Measurements from ENCODE around the gene NXPH1.

NXPH1 gene

GRCh38 chr7:8668627-8669500 is 235.5 kb downstream of the NXPH1 start:
- H3K4me3 ChIP-seq (ENCODE audit: low read length) = no peak overlapping the region
- H3K4me1 ChIP-seq (ENCODE audit: control insufficient read depth, low read length) = no peaks in the 10 kb centered on the region
- no peaks in the 10 kb centered on the region for H3K9me3 ChIP-seq (ENCODE audit: control insufficient read depth, insufficient read depth, low read length)

GRCh38 chr7:8669501-8669851 is 236.1 kb downstream of the NXPH1 start:
- no peaks in the 10 kb centered on the region for H3K79me2 ChIP-seq (ENCODE audit: control insufficient read depth, low read length)
- H3K9me3 ChIP-seq (ENCODE audit: control insufficient read depth, insufficient read depth, low read length) = no peaks in the 10 kb centered on the region
- H3K4me1 ChIP-seq (ENCODE audit: control insufficient read depth, low read length) = no peaks in the 10 kb centered on the region
- H3K27ac ChIP-seq (ENCODE audit: low read depth, low read length) = no peak overlapping the region
- H3K4me2 ChIP-seq (ENCODE audit: low read length) = no peak overlapping the region
- no peaks in the 10 kb centered on the region for H4K20me1 ChIP-seq (ENCODE audit: control insufficient read depth, insufficient read depth, low read depth, low read length)
- H3K9me2 ChIP-seq (replicated peaks; ENCODE audit: control insufficient read depth, low read length) = no peaks in the 10 kb centered on the region
- H3K36me3 ChIP-seq (ENCODE audit: control insufficient read depth, low read length) = no peaks in the 10 kb centered on the region
- TF ChIP-seq, protein P1, sequence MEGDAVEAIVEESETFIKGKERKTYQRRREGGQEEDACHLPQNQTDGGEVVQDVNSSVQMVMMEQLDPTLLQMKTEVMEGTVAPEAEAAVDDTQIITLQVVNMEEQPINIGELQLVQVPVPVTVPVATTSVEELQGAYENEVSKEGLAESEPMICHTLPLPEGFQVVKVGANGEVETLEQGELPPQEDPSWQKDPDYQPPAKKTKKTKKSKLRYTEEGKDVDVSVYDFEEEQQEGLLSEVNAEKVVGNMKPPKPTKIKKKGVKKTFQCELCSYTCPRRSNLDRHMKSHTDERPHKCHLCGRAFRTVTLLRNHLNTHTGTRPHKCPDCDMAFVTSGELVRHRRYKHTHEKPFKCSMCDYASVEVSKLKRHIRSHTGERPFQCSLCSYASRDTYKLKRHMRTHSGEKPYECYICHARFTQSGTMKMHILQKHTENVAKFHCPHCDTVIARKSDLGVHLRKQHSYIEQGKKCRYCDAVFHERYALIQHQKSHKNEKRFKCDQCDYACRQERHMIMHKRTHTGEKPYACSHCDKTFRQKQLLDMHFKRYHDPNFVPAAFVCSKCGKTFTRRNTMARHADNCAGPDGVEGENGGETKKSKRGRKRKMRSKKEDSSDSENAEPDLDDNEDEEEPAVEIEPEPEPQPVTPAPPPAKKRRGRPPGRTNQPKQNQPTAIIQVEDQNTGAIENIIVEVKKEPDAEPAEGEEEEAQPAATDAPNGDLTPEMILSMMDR (IDR thresholded peaks at IDR 0.05; ENCODE audit: low read depth, low read length, poor library complexity, severe bottlenecking) = no peak
- TF ChIP-seq EZH2phosphoT487 (IDR thresholded peaks at IDR 0.05; ENCODE audit: borderline replicate concordance, low read length) = no peak
- H3K4me3 ChIP-seq (ENCODE audit: low read length) = no peak overlapping the region
- no peaks in the 10 kb centered on the region for H3K27me3 ChIP-seq (ENCODE audit: control insufficient read depth, low read length)
- H3F3A ChIP-seq (ENCODE audit: control insufficient read depth, insufficient read depth) = no peaks in the 10 kb centered on the region

More at GRCh38 chr7:8668627-8669500, 235.5 kb downstream of the NXPH1 start:
- Histone ChIP-seq H3K9me2 (replicated peaks; ENCODE audit: control insufficient read depth, low read length) (no peaks in the 10 kb centered on the region), H3K4me2 (ENCODE audit: low read length) (no peak overlapping the region), H3K27me3 (ENCODE audit: control insufficient read depth, low read length) (no peaks in the 10 kb centered on the region), H3K79me2 (ENCODE audit: control insufficient read depth, low read length) (no peaks in the 10 kb centered on the region), H3F3A (ENCODE audit: control insufficient read depth, insufficient read depth) (no peaks in the 10 kb centered on the region), H3K36me3 (ENCODE audit: control insufficient read depth, low read length) (no peaks in the 10 kb centered on the region), H3K27ac (ENCODE audit: low read depth, low read length) (no peak overlapping the region), H4K20me1 (ENCODE audit: control insufficient read depth, insufficient read depth, low read depth, low read length) (no peaks in the 10 kb centered on the region)
- TF ChIP-seq, protein P1 (IDR thresholded peaks at IDR 0.05; ENCODE audit: low read depth, low read length, poor library complexity, severe bottlenecking) = no peak
- TF ChIP-seq EZH2phosphoT487 (IDR thresholded peaks at IDR 0.05; ENCODE audit: borderline replicate concordance, low read length) = no peak

GRCh38 chr7:8684426-8684825 is 251.0 kb downstream of the NXPH1 start:
- no peak overlapping the region for H3K27ac ChIP-seq (ENCODE audit: low read depth, low read length)
- no peak for TF ChIP-seq EZH2phosphoT487 (IDR thresholded peaks at IDR 0.05; ENCODE audit: borderline replicate concordance, low read length)
- TF ChIP-seq, protein P1 (IDR thresholded peaks at IDR 0.05; ENCODE audit: low read depth, low read length, poor library complexity, severe bottlenecking) = no peak

More at GRCh38 chr7:8684426-8684825, 251.0 kb downstream of the NXPH1 start:
- Histone ChIP-seq H3K27me3 (ENCODE audit: control insufficient read depth, low read length) (no peaks in the 10 kb centered on the region), H3F3A (ENCODE audit: control insufficient read depth, insufficient read depth) (no peaks in the 10 kb centered on the region), H3K4me3 (ENCODE audit: low read length) (no peak overlapping the region), H3K4me2 (ENCODE audit: low read length) (no peak overlapping the region), H3K36me3 (ENCODE audit: control insufficient read depth, low read length) (no peaks in the 10 kb centered on the region), H3K9me3 (ENCODE audit: control insufficient read depth, insufficient read depth, low read length) (no peaks in the 10 kb centered on the region), H3K4me1 (ENCODE audit: control insufficient read depth, low read length) (no peaks in the 10 kb centered on the region), H3K79me2 (ENCODE audit: control insufficient read depth, low read length) (no peaks in the 10 kb centered on the region), H3K9me2 (replicated peaks; ENCODE audit: control insufficient read depth, low read length) (no peaks in the 10 kb centered on the region), H4K20me1 (ENCODE audit: control insufficient read depth, insufficient read depth, low read depth, low read length) (no peaks in the 10 kb centered on the region)
